Caki2 (cell line): ENCODE measurements around the gene PLEK. TPM values are rescaled to one million over a fixed set of nuclear protein-coding genes. Genes with fewer than 3 reads are reported as not detected.
"Not testable (repeated sequence)": the region's sequence is repeated elsewhere in the genome, so short reads cannot be mapped to it uniquely, and the experiment has no call there.

Experiments
- DNase-seq: peaks from one replicate; pipeline ENCODE4 v3.0.0-alpha.2; 2015; ENCODE audit warnings: low read depth
- in situ Hi-C: cut with HindIII; loops from 2 replicates; pipeline ENCODE4 v1.10.0; 2016; ENCODE audit warnings: low sequenced_read_pairs, low pct_unique_long_range_greater_than_20kb, mixed read lengths
- total RNA-seq: library from RNA; depleted of rRNA; stranded (reverse); fragments of >200 nt; shearing (Covaris generic); gene quantifications from 2 replicates; pipeline ENCODE4 v1.2.3, GENCODE V29; 2014; ENCODE audit warnings: low replicate concordance

The PLEK gene
- total RNA-seq, 1 experiment from 2014 or later: 4.3 TPM

DNA sequence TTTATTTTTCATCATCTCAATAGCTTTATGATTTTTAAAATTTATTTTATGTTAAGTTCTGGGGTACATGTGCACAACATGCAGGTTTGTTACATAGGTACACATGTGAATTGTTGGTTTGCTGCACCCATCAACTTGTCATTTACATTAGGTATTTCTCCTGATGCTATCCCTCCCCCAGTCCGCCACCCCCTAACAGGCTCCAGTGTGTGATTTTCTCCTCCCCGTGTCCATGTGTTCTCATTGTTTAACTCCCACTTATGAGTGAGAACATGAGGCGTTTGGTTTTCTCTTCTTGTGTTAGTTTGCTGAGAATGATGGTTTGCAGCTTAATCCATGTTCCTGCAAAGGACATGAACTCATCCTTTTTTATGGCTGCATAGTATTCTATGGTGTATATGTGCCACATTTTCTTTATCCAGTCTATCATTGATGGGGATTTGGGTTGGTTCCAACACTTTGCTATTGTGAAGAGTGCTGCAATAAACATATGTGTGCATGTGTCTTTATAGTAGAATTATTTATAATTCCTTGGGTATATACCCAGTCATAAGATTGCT lies 32.7 kb downstream of the PLEK start:
- DNase-seq, in situ Hi-C loops: not testable (repeated sequence)

DNA sequence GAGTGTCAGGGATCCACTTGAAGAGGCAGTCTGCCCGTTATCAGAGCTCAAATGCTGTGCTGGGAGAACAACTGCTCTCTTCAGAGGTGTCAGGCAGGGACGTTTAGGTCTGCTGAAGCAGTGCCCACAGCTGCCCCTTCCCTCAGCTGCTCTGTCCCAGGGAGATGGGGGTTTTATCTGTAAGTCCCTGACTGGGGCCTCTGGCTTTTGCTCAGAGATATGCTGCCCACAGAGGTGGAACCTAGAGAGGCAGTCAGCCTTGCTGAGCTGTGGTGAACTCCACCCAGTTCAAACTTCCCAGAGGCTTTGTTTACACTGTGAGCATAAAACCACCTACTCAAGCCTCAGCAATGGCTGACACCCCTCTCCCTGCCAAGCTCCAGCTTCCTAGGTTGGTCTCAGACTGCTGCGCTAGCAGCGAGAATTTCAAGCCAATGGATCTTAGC lies 38.1 kb downstream of the PLEK start:
- in situ Hi-C loops: no loop called here
- no peak for DNase-seq

DNA sequence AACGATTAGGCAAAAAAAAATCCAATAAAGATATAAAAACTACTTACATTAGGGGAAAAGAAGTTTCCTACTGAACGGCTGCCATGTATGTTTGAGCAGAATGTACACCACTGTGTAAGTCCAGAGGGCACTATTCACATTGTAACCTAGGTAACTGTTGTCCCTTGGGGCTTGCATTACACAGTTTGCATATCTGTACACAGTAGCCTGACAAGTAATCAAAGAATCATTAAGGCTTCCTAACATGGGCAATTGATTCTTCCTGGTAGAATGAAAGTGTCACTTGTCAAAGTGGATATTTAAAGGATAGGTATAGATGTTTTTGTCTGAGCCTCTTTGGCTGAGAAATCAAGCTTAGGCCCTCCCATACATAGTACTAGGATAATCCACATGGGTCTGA lies 39.1 kb downstream of the PLEK start:
- in situ Hi-C loops: no loop called here
- DNase-seq: no peak

DNA sequence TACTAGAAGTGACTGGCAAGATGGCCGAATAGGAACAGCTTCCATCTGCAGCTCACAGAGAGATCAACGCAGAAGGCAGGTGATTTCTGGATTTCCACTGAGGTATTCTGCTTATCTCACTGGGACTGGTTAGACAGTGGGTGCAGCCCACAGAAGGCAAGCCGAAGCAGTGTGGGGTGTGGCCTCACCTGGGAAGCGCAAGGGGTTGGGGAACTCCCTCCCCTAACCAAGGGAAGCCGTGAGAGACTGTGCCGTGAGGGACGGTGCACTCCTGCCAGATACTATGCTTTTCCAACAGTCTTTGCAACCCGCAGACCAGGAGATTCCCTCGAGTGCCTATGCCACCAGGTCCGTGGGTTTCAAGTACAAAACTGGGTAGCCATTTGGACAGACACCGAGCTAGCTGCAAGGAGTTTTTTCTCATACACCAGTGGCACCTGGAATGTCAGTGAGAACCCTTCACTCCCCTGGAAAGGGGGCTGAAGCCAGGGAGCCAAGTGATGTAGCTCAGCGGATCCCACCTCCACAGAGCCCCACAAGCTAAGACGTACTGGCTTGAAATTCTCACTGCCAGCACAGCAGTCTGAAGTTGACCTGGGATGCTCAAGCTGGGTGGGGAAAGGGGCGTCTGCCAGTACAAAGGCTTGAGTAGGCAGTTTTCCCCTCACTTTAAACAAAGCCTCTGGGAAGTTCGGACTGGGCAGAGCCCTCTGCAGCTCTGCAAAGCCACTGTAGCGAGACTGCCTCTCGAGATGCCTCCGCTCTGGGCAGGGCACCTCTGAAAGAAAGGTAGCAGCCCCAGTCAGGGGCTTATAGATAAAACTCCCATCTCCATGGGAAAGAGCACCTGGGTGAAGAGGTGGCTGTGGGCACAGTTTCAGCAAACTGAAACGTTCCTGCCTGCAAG lies 40.1 kb downstream of the PLEK start:
- in situ Hi-C loops: no loop called here
- no peak for DNase-seq

DNA sequence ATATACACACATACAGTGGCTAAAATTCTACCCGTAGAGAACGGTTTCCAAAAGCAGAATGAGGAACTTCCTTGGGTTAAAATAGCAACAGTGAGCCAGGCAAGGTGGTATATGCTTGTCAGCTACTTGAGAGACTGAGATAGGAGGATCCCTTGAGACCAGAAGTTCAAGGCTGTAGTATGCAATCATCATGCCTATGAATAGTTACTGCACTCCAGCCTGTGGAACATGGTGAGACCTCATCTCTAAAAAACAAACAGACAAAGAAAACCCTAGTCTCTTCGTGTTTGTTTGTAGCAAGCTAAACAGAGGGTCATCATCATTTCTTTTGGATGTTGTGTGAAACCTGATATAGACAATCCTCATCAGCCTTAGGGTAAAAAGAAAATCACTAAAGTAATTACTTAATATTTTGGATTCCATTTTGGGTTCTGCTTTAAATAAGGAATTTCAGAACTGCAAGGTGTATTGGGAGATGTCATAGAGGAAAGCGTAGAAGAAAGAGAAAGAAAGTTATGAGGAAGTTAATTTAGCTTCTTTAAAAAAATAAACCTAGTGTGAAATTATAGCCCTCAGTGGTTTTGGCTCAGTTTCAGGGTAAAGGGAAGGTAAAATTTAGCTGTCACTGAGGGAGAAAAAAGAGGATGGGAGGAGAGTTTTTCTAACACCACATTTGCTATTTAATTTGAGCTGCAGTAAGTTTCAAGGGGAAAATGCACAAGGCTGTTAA lies 46.5 kb downstream of the PLEK start:
- no peak for DNase-seq
- in situ Hi-C loops: no loop called here

DNA sequence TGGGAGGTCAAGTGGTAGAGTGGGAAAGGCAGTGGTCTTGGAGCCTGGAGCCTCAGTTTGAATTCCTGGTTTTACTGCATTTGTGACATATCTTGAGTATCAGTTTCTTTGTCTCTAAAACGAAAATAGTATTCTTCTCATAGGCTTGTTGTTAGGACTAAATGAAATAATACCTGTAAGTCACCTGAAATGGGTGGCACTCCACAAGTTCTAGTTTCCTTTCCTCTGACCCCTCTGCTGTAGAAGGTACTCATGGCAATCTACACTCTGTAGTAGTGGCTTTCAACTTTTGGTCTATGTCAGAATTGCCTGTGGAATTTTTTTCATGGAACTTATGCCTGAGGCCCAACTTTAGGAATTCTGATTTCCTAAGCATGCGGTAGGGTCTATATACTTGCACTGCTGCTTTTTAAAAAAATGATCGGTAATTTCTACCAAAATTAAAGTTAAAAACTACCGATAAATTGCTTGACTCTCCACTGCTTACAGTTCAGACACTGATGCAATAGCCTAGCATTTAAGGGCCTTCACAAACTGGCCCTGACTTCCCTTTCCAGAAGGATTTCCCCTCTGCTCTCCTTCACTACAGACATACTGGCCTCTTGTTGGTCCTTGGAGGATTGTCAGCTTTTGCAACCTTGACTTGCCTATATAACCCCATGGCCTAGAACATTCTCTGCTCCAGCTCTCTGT lies 47.2 kb downstream of the PLEK start:
- in situ Hi-C loops: no loop called here
- DNase-seq: no peak

DNA sequence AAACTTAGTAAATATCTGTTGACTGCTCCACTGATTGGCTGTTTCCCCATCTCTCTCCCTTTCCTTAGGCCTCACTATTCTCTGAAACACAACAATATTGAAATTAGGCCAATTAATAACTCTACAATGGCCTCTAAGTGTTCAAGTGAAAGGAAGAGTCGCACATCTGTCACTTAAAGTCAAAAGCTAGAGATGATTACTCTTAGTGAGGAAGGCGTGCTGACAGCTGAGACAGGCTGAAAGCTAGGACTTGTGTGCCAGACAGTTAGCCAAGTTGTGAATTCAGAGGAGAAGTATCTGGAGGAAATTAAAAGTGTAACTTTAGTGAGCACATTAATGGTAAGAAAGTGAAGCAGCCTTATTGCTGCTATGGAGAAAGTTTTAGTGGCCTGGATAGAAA lies 48.4 kb downstream of the PLEK start:
- DNase-seq: no peak
- in situ Hi-C loops: no loop called here

DNA sequence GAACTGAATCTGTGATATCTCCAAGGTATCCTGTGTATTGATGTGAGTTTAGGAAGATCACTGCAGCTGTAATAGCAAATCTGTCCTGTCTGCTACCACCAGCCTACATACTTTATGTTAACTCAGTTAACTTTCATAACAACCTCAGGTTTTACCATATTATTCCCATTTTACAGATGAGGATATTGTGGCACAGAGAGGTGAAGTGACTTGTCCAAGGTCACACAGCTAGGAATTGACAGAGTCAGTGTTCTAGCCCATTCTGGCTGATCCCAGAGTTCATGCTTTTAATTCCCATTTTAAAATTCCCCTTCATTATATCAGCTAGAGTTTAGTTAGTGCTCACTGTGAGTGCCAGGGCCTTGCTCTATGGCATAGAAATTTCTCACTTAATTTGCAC lies 49.4 kb downstream of the PLEK start:
- in situ Hi-C loops: no loop called here
- DNase-seq: no peak

DNA sequence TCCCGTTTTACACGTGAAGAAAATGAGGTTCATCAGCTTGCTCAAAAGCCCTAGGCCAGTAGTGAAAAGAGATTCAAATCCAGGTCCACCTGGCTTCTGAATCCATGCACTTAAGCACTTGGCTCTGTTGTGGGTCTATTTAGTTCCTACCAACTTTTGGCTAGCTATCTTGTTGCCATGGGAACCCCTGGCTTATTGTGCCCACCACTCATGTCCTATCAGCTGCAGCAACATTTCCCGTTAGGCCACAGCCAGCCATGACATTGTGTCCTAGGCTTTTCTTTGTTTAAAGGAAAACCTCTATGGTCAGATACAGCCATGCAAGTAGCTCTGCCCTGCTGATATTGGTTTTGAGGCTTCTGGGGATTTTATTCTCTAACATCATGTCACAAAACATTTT lies 49.8 kb downstream of the PLEK start:
- in situ Hi-C loops: no loop called here
- no peak for DNase-seq

DNA sequence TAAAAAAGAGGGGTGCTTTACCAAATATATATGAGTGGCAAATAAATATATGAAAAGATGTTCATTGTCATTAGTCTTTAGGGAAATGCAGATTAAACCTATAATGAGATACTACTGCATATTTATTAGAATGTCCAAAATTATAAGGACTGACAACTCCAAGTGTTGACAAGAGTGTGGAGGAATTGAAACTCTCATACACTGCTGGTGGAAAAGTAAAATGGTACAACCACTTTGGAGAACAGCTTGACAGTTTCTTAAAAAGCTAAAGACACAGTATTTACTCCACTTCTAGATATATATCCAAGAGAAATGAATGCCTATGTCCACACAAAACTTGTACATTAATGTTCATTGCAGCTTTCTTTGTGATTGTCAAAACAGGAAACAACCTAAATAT lies 50.4 kb downstream of the PLEK start:
- in situ Hi-C loops: no loop called here
- DNase-seq: no peak

DNA sequence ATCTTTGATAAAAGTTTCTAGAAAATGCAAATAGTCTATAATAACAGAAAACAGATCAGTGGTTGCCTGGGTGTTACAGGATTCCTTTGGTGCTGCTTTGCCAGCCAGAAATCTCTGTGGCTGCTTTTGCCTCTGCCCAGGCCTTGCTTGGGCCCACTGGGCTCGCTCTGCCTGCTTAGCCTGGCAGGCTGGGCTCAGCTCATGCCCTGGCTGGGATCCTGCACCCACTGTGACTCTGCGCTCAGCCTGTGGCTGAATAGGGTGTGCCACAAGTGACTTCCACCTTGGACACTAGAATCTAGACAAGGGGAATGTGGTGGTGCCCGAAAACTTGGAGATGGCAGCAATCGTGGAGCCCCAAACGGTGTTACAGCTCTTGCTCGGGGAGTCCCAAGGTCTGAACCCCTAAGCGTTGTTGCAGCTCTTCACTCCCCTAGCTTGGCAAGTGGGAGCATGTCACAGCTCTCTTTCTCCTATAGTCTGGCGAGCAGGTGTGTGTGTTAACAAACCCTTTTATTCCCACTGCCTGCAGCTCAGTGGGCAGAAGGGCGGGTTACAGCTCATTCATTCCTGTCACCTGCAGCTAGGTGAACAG lies 51.1 kb downstream of the PLEK start:
- in situ Hi-C loops: no loop called here
- DNase-seq: no peak

DNA sequence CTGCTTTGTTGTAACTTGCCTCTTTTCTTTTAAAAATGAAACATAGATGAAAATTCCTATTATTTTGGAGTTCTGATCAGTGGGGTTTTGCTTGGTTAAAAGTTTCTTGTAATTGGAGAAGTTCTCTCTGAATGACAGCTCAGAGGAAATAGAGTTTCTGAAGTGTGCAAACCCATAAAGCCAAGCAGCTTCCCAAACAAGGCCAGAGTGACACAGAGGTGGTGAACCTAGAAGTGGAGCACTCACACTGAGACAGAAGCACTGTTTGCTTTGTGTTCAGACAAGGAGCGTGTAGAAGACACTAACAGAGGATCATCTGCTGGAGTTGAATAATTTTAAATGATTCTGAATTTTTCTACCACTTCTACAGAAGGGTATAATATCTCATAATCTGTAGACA lies 52.8 kb downstream of the PLEK start:
- in situ Hi-C loops: no loop called here

DNA sequence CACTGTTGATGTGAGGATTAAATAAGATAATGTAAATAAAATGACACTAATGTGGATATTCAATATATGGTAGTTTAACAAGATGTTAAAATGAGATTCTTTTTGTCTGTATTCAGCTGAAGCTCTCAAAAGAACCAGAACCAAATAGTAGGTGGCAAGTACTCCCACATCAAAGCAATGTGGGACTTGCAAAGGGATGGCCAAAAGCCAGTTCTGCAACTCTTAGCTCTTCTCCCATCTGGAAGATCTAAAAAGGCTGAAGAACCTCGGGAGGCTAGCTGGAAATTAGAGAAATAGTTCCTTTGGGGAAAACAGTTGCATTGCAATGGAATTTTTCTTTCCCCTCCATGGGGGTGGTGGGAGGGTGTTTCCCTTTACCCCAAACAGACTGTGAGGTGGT lies 53.3 kb downstream of the PLEK start:
- no peak for DNase-seq
- in situ Hi-C loops: no loop called here

More for the DNA sequence above, 52.8 kb downstream of the PLEK start:
- DNase-seq: no peak

DNA sequence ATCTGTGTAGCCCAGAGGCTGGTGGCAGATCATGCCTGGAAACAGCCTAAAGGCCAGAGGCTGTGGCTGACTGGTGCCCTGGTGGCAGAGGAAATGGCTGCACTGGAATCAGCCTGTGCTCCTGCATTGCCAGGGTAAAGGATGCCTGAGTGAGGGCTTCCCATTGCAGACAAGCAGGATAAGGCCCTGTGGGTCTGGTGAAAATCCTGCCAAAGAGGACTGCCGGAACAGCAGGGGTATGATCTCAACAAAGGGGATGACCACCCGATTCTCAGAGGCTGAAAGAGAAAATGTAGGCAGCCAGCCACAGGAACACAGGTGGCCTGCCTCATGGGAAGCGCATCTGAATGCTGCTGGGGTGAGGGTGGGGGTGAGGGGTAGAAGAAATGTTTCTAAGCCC lies 53.8 kb downstream of the PLEK start:
- DNase-seq: no peak
- in situ Hi-C loops: no loop called here

DNA sequence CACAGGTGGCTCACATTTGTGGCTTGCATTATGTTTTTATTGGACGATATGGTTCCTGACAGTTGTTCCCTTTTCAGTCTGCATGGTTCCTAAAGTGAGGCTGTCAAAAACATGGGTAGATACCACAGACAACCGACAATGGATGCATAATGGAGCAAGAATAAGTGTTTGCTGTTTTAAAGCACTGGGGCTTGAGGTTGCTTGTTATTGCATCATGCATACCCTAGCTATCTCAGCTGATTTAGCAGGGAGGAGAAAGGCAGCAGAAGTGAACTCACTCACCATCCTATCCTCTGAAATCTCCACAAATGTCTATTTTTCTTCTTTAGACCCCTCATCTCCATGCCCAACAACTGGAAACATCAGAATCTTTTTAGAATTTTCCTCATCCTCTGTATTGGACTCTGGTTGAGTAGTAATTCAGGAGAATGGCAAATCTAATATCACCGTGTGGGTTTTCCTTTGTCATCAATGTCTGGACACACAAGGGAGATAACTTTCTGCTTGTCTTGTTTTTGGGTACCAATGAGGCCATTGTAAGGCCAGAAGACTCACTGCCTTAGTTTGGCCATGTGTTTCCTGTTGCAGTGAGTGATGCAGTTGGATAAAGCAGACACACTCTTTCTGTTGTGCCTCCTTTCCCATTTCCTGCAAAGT lies 55.3 kb downstream of the PLEK start:
- no peak for DNase-seq
- in situ Hi-C loops: no loop called here

DNA sequence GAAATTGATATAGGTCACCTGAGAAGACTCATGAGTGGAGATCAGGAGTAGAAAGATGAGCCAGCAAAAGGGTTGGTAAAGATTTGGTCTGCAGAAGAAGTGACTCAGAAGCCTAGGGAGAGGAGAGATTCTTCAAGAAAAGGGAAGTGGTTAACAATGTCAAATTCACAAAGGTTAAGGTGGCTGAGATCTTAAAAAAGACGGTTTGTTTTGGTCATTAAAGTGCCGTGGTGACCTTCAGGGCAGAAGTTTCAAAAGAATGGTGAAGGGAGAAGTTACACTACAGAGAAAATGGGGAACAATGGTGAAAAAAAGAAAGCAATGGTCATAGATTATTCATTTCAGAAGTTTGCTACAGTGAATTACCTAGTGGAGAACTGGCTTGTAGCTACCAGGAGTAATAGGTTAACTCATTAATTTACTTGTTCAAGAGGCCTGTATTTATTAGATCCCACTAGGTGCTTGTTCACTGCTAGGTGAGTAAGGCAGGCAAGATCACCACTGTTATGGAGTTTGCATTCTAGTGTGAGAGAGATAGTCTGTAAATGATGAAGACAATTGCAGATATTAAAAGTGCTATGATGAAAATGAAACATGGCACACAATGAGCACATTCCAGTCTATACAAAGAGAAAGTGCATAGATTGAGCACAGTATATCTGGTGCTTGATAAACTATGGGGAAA lies 59.0 kb downstream of the PLEK start:
- no peak for DNase-seq
- in situ Hi-C loops: no loop called here

DNA sequence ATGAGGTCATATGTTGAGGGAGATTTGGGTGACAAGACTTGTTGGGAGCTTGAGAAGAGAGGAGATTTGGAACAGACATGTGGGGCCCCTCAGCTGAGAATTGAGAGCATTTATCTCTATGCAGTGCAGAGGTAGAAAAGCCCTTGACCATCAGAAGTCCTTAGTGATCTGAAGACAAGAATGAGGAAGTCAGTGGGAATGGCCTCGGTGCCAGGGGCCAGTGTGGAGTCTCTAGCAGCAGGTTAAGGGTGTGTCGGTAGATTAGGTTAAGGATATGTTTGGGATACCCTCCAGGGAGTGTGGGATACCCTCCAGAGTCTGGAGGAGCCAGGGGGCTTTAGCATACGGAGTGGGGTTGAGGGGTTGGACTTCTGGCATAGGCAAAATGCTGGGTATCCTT lies 60.4 kb downstream of the PLEK start:
- DNase-seq: no peak
- in situ Hi-C loops: no loop called here
